ENCODE data around the gene LRFN2.

The LRFN2 gene

GRCh38 chr6:40347571-40348011 is 239.6 kb downstream of the LRFN2 start:
- no peak for DNase-seq (ENCODE audit: low read depth)

- no peak for DNase-seq (ENCODE audit: low read depth)
Observed at GRCh38 chr6:40346246-40346645, 240.9 kb downstream of the LRFN2 start.

- no peak for DNase-seq (ENCODE audit: low read depth)
Observed at GRCh38 chr6:40344566-40345167, 242.5 kb downstream of the LRFN2 start.

- DNase-seq (ENCODE audit: low read depth): no peak
Observed at GRCh38 chr6:40343877-40344565, 243.1 kb downstream of the LRFN2 start.

- DNase-seq (ENCODE audit: low read depth): no peak
Observed at GRCh38 chr6:40343318-40343876, 243.8 kb downstream of the LRFN2 start.

- DNase-seq (ENCODE audit: low read depth): no peak
Observed at GRCh38 chr6:40342723-40343122, 244.4 kb downstream of the LRFN2 start.

GRCh38 chr6:40341726-40342125 is 245.4 kb downstream of the LRFN2 start:
- DNase-seq (ENCODE audit: low read depth): no peak
